GM12891 (cell line): Measurements from ENCODE around the gene ART3.

Experiments used
- PAX5 ChIP-seq: IDR thresholded peaks from 2 replicates; pipeline ENCODE4 v1.6.1; 2011; ENCODE audit warnings: low read length, moderate library complexity, mild to moderate bottlenecking; ENCODE audit not compliant: insufficient read depth, severe bottlenecking
- POLR2A ChIP-seq: IDR thresholded peaks from 2 replicates; pipeline ENCODE4 v1.6.1; 2011; ENCODE audit warnings: low read depth, low read length, control low read depth
- POLR2AphosphoS5 ChIP-seq: IDR thresholded peaks from 2 replicates; pipeline ENCODE4 v1.6.1; 2011; ENCODE audit warnings: low read depth, low read length, control low read depth
- POU2F2 ChIP-seq: IDR thresholded peaks from 2 replicates; pipeline ENCODE4 v1.6.1; 2011; ENCODE audit warnings: low read depth, mild to moderate bottlenecking, control low read depth, low read length, moderate library complexity
- TAF1 ChIP-seq: IDR thresholded peaks from 2 replicates; pipeline ENCODE4 v1.6.1; 2011; ENCODE audit warnings: low read depth, low read length, control low read depth

- no peak for TF ChIP-seq POU2F2
- TF ChIP-seq POLR2AphosphoS5: no peak
- no peak for TF ChIP-seq POLR2A
- no peak for TF ChIP-seq TAF1
- no peak for TF ChIP-seq PAX5
These were observed 16.5 kb downstream of the ART3 start for GRCh38 chr4:76091052-76091451.
